Esophagus squamous epithelium (tissue), 5 donors: ENCODE data around the gene HMCN2. TPM values are rescaled to one million over a fixed set of nuclear protein-coding genes. Genes with fewer than 3 reads are reported as not detected.
"Not testable (repeated sequence)": the region's sequence is repeated elsewhere in the genome, so short reads cannot be mapped to it uniquely, and the experiment has no call there.

Source experiments
- DNase-seq: peaks from one replicate; lab custom pipeline; 2025; lab: John Stamatoyannopoulos, UW
- H3K27ac ChIP-seq, 4 donors: fragments of 200-600 bp; sonication (generic); one replicate each; pipeline ENCODE4 v1.5.1; 2016 to 2019; ENCODE audit warnings: mild to moderate bottlenecking in 1 of 4
- H3K27me3 ChIP-seq, 4 donors: fragments of 200-600 bp; sonication (generic); 1 replicate in 3 of 4; 2 replicates in 1 of 4; pipeline versions ENCODE4 v1.5.1 to v1.6.0; 2017 to 2021; ENCODE audit warnings: antibody characterized with exemption in 1 of 4
- H3K36me3 ChIP-seq, 3 donors: fragments of 200-600 bp; sonication (generic); one replicate each; pipeline ENCODE4 v1.5.1; 2016 to 2019
- H3K4me1 ChIP-seq, 3 donors: fragments of 200-600 bp; sonication (generic); one replicate each; pipeline ENCODE4 v1.5.1; 2017 to 2019
- H3K4me3 ChIP-seq, 4 donors: fragments of 200-600 bp; sonication (generic); 1 replicate in 3 of 4; 2 replicates in 1 of 4; pipeline ENCODE4 v1.5.1; 2016 to 2019; ENCODE audit warnings: mild to moderate bottlenecking in 2 of 4, moderate library complexity in 1 of 4
- H3K9me3 ChIP-seq, 3 donors: fragments of 200-600 bp; sonication (generic); one replicate each; pipeline ENCODE4 v1.5.1; 2016 to 2019
- POLR2A ChIP-seq, 4 donors: fragments of 450-650 bp; IDR thresholded peaks; one replicate each; pipeline ENCODE4 v1.6.1; 2017; ENCODE audit warnings: antibody characterized with exemption in 4 of 4, mild to moderate bottlenecking in 4 of 4, moderate library complexity in 3 of 4
- WGBS, 2 donors: methylation state at CpG; one replicate each; pipeline ENCODE4 v1.1.5; 2018; 5-methylcytosine and 5-hydroxymethylcytosine counted together
- intact Hi-C: fragments of 100-400 bp; cut with DNase I; formaldehyde crosslinking; loops from one replicate; pipeline ENCODE4 v1.15.0; 2022
- total RNA-seq, 4 donors: library from RNA; depleted of rRNA; stranded (reverse); fragments of >200 nt; gene quantifications; one replicate each; pipeline ENCODE4 v1.1.0, GENCODE V29; 2016
- TF ChIP-seq, protein P1 (sequence below), 6 experiments: fragments of 450-650 bp in 4 of 6; fragments of 200-600 bp in 2 of 6; sonication (generic) in 2 of 6; IDR thresholded peaks; one replicate each; pipeline ENCODE4 v1.5.1; 2016 to 2019; ENCODE audit warnings: antibody characterized with exemption in 6 of 6, mild to moderate bottlenecking in 4 of 6, moderate library complexity in 4 of 6
- donor health status: DM: yes; HTN: yes; CAD: no.

The HMCN2 gene
- total RNA-seq, 4 donors from 2014 or later = 0.53 to 4.8 (median 0.78) TPM

GRCh38 chr9:130396581-130396980, 131.0 kb downstream of the HMCN2 start:
- 63 to 71% methylated on average over 1 to 2 of the region's 4 CpGs for WGBS, 2 donors
- no peak for DNase-seq

GRCh38 chr9:130398487-130399240, 133.1 kb downstream of the HMCN2 start:
- WGBS, 2 donors = 73 to 94% methylated on average over 3 of the region's 17 CpGs
- no peaks in the 10 kb centered on the region for H3K9me3 ChIP-seq
- H3K27me3 ChIP-seq = peaks cover 0 to 27% (median 0%) of the 10 kb centered on the region in 4 donors
- no peak overlapping the region for H3K4me3 ChIP-seq
- no peaks in the 10 kb centered on the region for H3K36me3 ChIP-seq
- no peak for DNase-seq
- H3K27ac ChIP-seq = no peak overlapping the region
- H3K4me1 ChIP-seq = no peaks in the 10 kb centered on the region
- no peak for TF ChIP-seq POLR2A (IDR thresholded peaks at IDR 0.05)
- TF ChIP-seq, protein P1, sequence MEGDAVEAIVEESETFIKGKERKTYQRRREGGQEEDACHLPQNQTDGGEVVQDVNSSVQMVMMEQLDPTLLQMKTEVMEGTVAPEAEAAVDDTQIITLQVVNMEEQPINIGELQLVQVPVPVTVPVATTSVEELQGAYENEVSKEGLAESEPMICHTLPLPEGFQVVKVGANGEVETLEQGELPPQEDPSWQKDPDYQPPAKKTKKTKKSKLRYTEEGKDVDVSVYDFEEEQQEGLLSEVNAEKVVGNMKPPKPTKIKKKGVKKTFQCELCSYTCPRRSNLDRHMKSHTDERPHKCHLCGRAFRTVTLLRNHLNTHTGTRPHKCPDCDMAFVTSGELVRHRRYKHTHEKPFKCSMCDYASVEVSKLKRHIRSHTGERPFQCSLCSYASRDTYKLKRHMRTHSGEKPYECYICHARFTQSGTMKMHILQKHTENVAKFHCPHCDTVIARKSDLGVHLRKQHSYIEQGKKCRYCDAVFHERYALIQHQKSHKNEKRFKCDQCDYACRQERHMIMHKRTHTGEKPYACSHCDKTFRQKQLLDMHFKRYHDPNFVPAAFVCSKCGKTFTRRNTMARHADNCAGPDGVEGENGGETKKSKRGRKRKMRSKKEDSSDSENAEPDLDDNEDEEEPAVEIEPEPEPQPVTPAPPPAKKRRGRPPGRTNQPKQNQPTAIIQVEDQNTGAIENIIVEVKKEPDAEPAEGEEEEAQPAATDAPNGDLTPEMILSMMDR (IDR thresholded peaks at IDR 0.05) = no peak
- intact Hi-C loops = no loop called here

More at GRCh38 chr9:130396581-130396980, 131.0 kb downstream of the HMCN2 start:
- intact Hi-C loops = no loop called here
- no peak for TF ChIP-seq POLR2A (IDR thresholded peaks at IDR 0.05)
- TF ChIP-seq, protein P1 (IDR thresholded peaks at IDR 0.05) = no peak
- Histone ChIP-seq H3K27me3 (peaks cover 0 to 37% (median 0%) of the 10 kb centered on the region in 4 donors), H3K9me3 (no peaks in the 10 kb centered on the region), H3K4me1 (no peaks in the 10 kb centered on the region), H3K27ac (no peak overlapping the region), H3K4me3 (no peak overlapping the region), H3K36me3 (no peaks in the 10 kb centered on the region)

GRCh38 chr9:130399768-130400167, 134.2 kb downstream of the HMCN2 start:
- 56 to 58% methylated on average over 5 to 8 of the region's 8 CpGs for WGBS, 2 donors

DNA sequence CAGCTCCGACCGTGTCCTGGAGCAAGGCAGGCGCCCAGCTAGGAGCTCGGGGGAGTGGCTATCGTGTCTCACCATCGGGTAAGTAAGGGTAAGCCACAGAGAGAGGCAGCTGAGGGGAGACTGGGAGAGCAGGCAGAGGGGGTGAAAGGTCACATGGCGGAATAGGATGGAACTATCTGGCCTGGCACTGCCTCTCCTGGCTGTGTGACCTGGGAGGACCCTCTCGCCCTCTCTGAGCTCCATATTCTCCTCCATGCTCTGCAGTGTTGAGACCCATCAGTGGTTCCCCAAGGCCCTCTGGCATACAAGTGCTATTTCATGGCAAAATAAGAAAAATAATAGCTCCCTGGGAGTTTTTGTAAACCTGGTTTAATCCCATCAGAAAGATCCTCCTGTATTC, 135.3 kb downstream of the HMCN2 start:
- H3K27ac ChIP-seq = no peak overlapping the region
- DNase-seq = no peak
- no peaks in the 10 kb centered on the region for H3K9me3 ChIP-seq
- H3K27me3 ChIP-seq = peaks cover 0 to 33% (median 0%) of the 10 kb centered on the region in 4 donors
- no peak for TF ChIP-seq POLR2A (IDR thresholded peaks at IDR 0.05)
- TF ChIP-seq, protein P1 (IDR thresholded peaks at IDR 0.05) = no peak
- WGBS, 2 donors = 81 to 87% methylated on average over 6 of the region's 8 CpGs
- no peaks in the 10 kb centered on the region for H3K36me3 ChIP-seq
- no peak overlapping the region for H3K4me3 ChIP-seq
- no peaks in the 10 kb centered on the region for H3K4me1 ChIP-seq
- intact Hi-C loops = no loop called here

More at GRCh38 chr9:130399768-130400167, 134.2 kb downstream of the HMCN2 start:
- no peaks in the 10 kb centered on the region for H3K9me3 ChIP-seq
- peaks cover 0 to 33% (median 0%) of the 10 kb centered on the region in 4 donors for H3K27me3 ChIP-seq
- DNase-seq = no peak
- TF ChIP-seq, protein P1 (IDR thresholded peaks at IDR 0.05) = no peak
- no peak for TF ChIP-seq POLR2A (IDR thresholded peaks at IDR 0.05)
- H3K27ac ChIP-seq = no peak overlapping the region
- no peak overlapping the region for H3K4me3 ChIP-seq
- intact Hi-C loops = no loop called here
- H3K4me1 ChIP-seq = no peaks in the 10 kb centered on the region
- H3K36me3 ChIP-seq = no peaks in the 10 kb centered on the region

GRCh38 chr9:130401742-130402141, 136.2 kb downstream of the HMCN2 start:
- H3K36me3 ChIP-seq, DNase-seq, H3K9me3 ChIP-seq, H3K27ac ChIP-seq, intact Hi-C loops, H3K4me3 ChIP-seq, H3K4me1 ChIP-seq: not testable (repeated sequence)
- H3K27me3 ChIP-seq = peaks cover 0 to 33% (median 0%) of the 10 kb centered on the region in 4 donors
- 81 to 92% methylated on average over 2 to 3 of the region's 3 CpGs for WGBS, 2 donors
